ENCODE results near the gene EID1.
"Not testable (repeated sequence)": the region's sequence is repeated elsewhere in the genome, so short reads cannot be mapped to it uniquely, and the experiment has no call there.

The EID1 gene

GRCh38 chr15:48851956-48852355 lies 26.0 kb upstream of the EID1 start:
- H3K9ac ChIP-seq (ENCODE audit: low read depth, low read length): no peak overlapping the region
- H3K4me3 ChIP-seq (ENCODE audit: low read depth in 1 of 2, low read length in 2 of 2): no peak overlapping the region
- DNase-seq (no peak), ATAC-seq (ENCODE audit: insufficient read depth, low read depth) (no peak)
- H3K4me2 ChIP-seq (ENCODE audit: insufficient read depth, low read length): no peak overlapping the region
- no peak overlapping the region for H2AFZ ChIP-seq (ENCODE audit: low read depth, low read length)
- no peaks in the 10 kb centered on the region for H3K79me2 ChIP-seq (ENCODE audit: insufficient read depth, low read length)
- TF ChIP-seq CTCF (IDR thresholded peaks at IDR 0.05; ENCODE audit: borderline replicate concordance, extremely low read depth, low read length, poor library complexity, severe bottlenecking) (no peak), EZH2 (IDR thresholded peaks at IDR 0.05; ENCODE audit: borderline replicate concordance, low read depth, low read length, severe bottlenecking) (no peak)
- H3K27me3 ChIP-seq (ENCODE audit: insufficient read depth, low read length, poor library complexity): peaks cover 2% of the 10 kb centered on the region
- H3K36me3 ChIP-seq (ENCODE audit: insufficient read depth, low read length): no peaks in the 10 kb centered on the region
- no peaks in the 10 kb centered on the region for H3K4me1 ChIP-seq (ENCODE audit: insufficient read depth, low read length)
- H4K20me1 ChIP-seq (ENCODE audit: insufficient read depth, low read length): no peaks in the 10 kb centered on the region
- H3K9me3 ChIP-seq (ENCODE audit: insufficient read depth, low read length, severe bottlenecking): no peaks in the 10 kb centered on the region
- H3K27ac ChIP-seq (ENCODE audit: low read length): no peak overlapping the region

DNA sequence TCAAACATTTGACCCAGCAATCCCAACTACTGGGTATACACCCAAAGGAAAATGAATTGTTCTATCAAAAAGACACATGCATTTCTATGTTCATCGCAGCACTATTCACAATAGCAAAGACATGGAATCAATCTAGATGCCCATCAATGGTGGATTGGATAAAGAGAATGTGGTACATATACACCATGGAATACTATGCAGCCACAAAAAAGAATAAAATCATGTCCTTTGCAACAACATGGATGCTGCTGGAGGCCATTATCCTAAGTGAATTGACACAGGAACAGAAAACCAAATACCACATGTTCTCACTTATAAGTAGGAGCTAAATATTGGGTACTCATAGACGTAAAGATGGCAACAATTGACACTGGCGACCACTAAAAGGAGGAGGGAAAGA lies 23.5 kb upstream of the EID1 start:
- not testable (repeated sequence) for H3K27ac ChIP-seq (ENCODE audit: low read length); H3K9ac ChIP-seq (ENCODE audit: low read depth, low read length); H3K4me3 ChIP-seq (ENCODE audit: low read depth in 1 of 2, low read length in 2 of 2); H3K4me2 ChIP-seq (ENCODE audit: insufficient read depth, low read length); ATAC-seq (ENCODE audit: insufficient read depth, low read depth); H3K79me2 ChIP-seq (ENCODE audit: insufficient read depth, low read length); H3K9me3 ChIP-seq (ENCODE audit: insufficient read depth, low read length, severe bottlenecking); H3K27me3 ChIP-seq (ENCODE audit: insufficient read depth, low read length, poor library complexity); H3K4me1 ChIP-seq (ENCODE audit: insufficient read depth, low read length); H3K36me3 ChIP-seq (ENCODE audit: insufficient read depth, low read length); H2AFZ ChIP-seq (ENCODE audit: low read depth, low read length); H4K20me1 ChIP-seq (ENCODE audit: insufficient read depth, low read length); DNase-seq

GRCh38 chr15:48855501-48856440 lies 22.2 kb upstream of the EID1 start:
- H3K36me3 ChIP-seq (ENCODE audit: insufficient read depth, low read length): no peaks in the 10 kb centered on the region
- TF ChIP-seq EZH2 (IDR thresholded peaks at IDR 0.05; ENCODE audit: borderline replicate concordance, low read depth, low read length, severe bottlenecking): no peak
- peak; percentile 12 for TF ChIP-seq CTCF (IDR thresholded peaks at IDR 0.05; ENCODE audit: borderline replicate concordance, extremely low read depth, low read length, poor library complexity, severe bottlenecking)
- DNase-seq (no peak), ATAC-seq (ENCODE audit: insufficient read depth, low read depth) (no peak)
- H3K27me3 ChIP-seq (ENCODE audit: insufficient read depth, low read length, poor library complexity): peaks cover 2% of the 10 kb centered on the region
- H4K20me1 ChIP-seq (ENCODE audit: insufficient read depth, low read length): no peaks in the 10 kb centered on the region
- H2AFZ ChIP-seq (ENCODE audit: low read depth, low read length): no peak overlapping the region
- H3K4me1 ChIP-seq (ENCODE audit: insufficient read depth, low read length): no peaks in the 10 kb centered on the region
- no peaks in the 10 kb centered on the region for H3K9me3 ChIP-seq (ENCODE audit: insufficient read depth, low read length, severe bottlenecking)
- H3K27ac ChIP-seq (ENCODE audit: low read length): no peak overlapping the region
- no peak overlapping the region for H3K4me2 ChIP-seq (ENCODE audit: insufficient read depth, low read length)
- no peak overlapping the region for H3K4me3 ChIP-seq (ENCODE audit: low read depth in 1 of 2, low read length in 2 of 2)
- H3K9ac ChIP-seq (ENCODE audit: low read depth, low read length): no peak overlapping the region
- no peaks in the 10 kb centered on the region for H3K79me2 ChIP-seq (ENCODE audit: insufficient read depth, low read length)

DNA sequence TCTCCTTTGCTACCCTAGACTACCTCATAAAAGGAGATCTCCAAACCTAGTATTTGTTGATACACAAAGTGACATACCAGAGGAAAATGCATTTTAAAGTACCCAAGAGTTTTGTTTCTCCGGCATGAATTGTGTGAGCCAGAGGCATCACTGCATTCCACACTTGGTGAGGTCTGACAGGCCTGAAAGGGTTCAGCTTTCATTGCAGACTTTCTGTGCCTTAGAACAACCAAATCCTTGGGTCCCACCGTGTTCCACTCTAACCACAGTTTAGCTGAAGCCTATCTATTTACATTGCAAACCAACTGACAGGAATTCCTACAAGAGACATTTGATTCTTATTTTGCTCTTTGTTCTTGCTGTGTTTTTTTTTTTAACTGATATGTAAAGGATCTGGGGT lies 21.0 kb upstream of the EID1 start:
- ATAC-seq (ENCODE audit: insufficient read depth, low read depth): no peak
- H3K9ac ChIP-seq (ENCODE audit: low read depth, low read length): no peak overlapping the region

More for the DNA sequence above, 21.0 kb upstream of the EID1 start:
- Histone ChIP-seq H3K9me3 (ENCODE audit: insufficient read depth, low read length, severe bottlenecking) (no peaks in the 10 kb centered on the region), H3K79me2 (ENCODE audit: insufficient read depth, low read length) (no peaks in the 10 kb centered on the region), H3K27me3 (ENCODE audit: insufficient read depth, low read length, poor library complexity) (peaks cover 2% of the 10 kb centered on the region), H3K27ac (ENCODE audit: low read length) (no peak overlapping the region), H3K36me3 (ENCODE audit: insufficient read depth, low read length) (no peaks in the 10 kb centered on the region), H4K20me1 (ENCODE audit: insufficient read depth, low read length) (no peaks in the 10 kb centered on the region), H3K4me2 (ENCODE audit: insufficient read depth, low read length) (no peak overlapping the region), H3K4me3 (ENCODE audit: low read depth in 1 of 2, low read length in 2 of 2) (no peak overlapping the region), H3K4me1 (ENCODE audit: insufficient read depth, low read length) (no peaks in the 10 kb centered on the region), H2AFZ (ENCODE audit: low read depth, low read length) (no peak overlapping the region)
- TF ChIP-seq EZH2 (IDR thresholded peaks at IDR 0.05; ENCODE audit: borderline replicate concordance, low read depth, low read length, severe bottlenecking): no peak
- TF ChIP-seq CTCF (IDR thresholded peaks at IDR 0.05; ENCODE audit: borderline replicate concordance, extremely low read depth, low read length, poor library complexity, severe bottlenecking): no peak
- no peak for DNase-seq

Data from DND-41 (cell line).